HepG2 (cell line): ENCODE results near the gene BRMS1. TPM values are rescaled to one million over a fixed set of nuclear protein-coding genes. Genes with fewer than 3 reads are reported as not detected.
A peak's percentile ranks its signal among the peaks of the same experiment; 100 is the strongest.

ENCODE experiments used
- CENPX ChIP-seq: sonication (generic); formaldehyde crosslinking; IDR thresholded peaks from 2 replicates; pipeline ENCODE4 v1.9.0; 2021; ENCODE audit warnings: mild to moderate bottlenecking, missing genetic modification reagents, moderate library complexity
- CREB1 ChIP-seq, 2 experiments: fragments of 450-650 bp in 1 of 2; IDR thresholded peaks; 2 replicates each; pipeline ENCODE4 v1.6.1; 2016 to 2017; ENCODE audit warnings: control low read depth in 1 of 2, mild to moderate bottlenecking in 1 of 2, missing compliant biosample characterization in 1 of 2, missing genetic modification characterization in 1 of 2
- FOSL2 ChIP-seq: sonication (generic); formaldehyde crosslinking; IDR thresholded peaks from 2 replicates; pipeline ENCODE4 v1.4.0; 2020; ENCODE audit warnings: missing genetic modification reagents
- GATAD2A ChIP-seq: IDR thresholded peaks from 2 replicates; pipeline ENCODE4 v1.6.1; 2016
- GFI1 ChIP-seq: sonication (generic); formaldehyde crosslinking; IDR thresholded peaks from 2 replicates; pipeline ENCODE4 v1.5.0; 2020; ENCODE audit warnings: missing genetic modification reagents, mild to moderate bottlenecking, borderline replicate concordance
- HIVEP1 ChIP-seq: sonication (generic); formaldehyde crosslinking; IDR thresholded peaks from 2 replicates; pipeline ENCODE4 v1.4.0; 2020; ENCODE audit warnings: mild to moderate bottlenecking, missing genetic modification reagents
- HNF4A ChIP-seq: sonication (generic); formaldehyde crosslinking; IDR thresholded peaks from 2 replicates; pipeline ENCODE4 v1.4.0; 2020; ENCODE audit warnings: missing genetic modification reagents
- KLF15 ChIP-seq: sonication (generic); formaldehyde crosslinking; IDR thresholded peaks from 2 replicates; pipeline ENCODE4 v1.8.1; 2023; ENCODE audit warnings: borderline replicate concordance, mild to moderate bottlenecking, inconsistent platforms, missing genetic modification reagents, mixed read lengths
- MAFG ChIP-seq: sonication (generic); formaldehyde crosslinking; IDR thresholded peaks from 2 replicates; pipeline ENCODE4 v1.5.1; 2020; ENCODE audit warnings: mild to moderate bottlenecking, missing genetic modification reagents
- MIER2 ChIP-seq: IDR thresholded peaks from 2 replicates; pipeline ENCODE4 v1.6.1; 2016; ENCODE audit warnings: missing biosample characterization, missing genetic modification reagents
- MTA1 ChIP-seq: sonication (generic); formaldehyde crosslinking; IDR thresholded peaks from 2 replicates; pipeline ENCODE4 v1.4.0; 2020; ENCODE audit warnings: missing genetic modification reagents, mild to moderate bottlenecking, borderline replicate concordance
- MYC ChIP-seq: sonication (generic); formaldehyde crosslinking; IDR thresholded peaks from 2 replicates; pipeline ENCODE4 v1.9.0; 2021; ENCODE audit warnings: missing genetic modification reagents, borderline replicate concordance
- PCBP2 ChIP-seq: fragments of 200-400 bp; formaldehyde crosslinking; optimal IDR thresholded peaks from 2 replicates; pipeline ENCODE3; 2018; ENCODE audit warnings: low read length, low read depth; ENCODE audit not compliant: poor library complexity, severe bottlenecking
- PHF8 ChIP-seq: sonication (generic); formaldehyde crosslinking; IDR thresholded peaks from 2 replicates; pipeline ENCODE4 v1.5.0; 2020; ENCODE audit warnings: missing genetic modification reagents
- REPIN1 ChIP-seq: sonication (generic); formaldehyde crosslinking; IDR thresholded peaks from 2 replicates; pipeline ENCODE4 v1.8.0; 2022; ENCODE audit warnings: missing genetic modification reagents, low read depth, mild to moderate bottlenecking, borderline replicate concordance
- RFXANK ChIP-seq: IDR thresholded peaks from 2 replicates; pipeline ENCODE4 v1.6.1; 2016
- SALL1 ChIP-seq: sonication (generic); formaldehyde crosslinking; IDR thresholded peaks from 2 replicates; pipeline ENCODE4 v1.8.0; 2022; ENCODE audit warnings: mild to moderate bottlenecking, missing genetic modification reagents
- SAP130 ChIP-seq: IDR thresholded peaks from 2 replicates; pipeline ENCODE4 v1.6.1; 2016; ENCODE audit warnings: low read depth
- SOX13 ChIP-seq, 3 experiments: fragments of 450-650 bp in 1 of 3; sonication (generic) in 1 of 3; formaldehyde crosslinking in 1 of 3; IDR thresholded peaks in 2 of 3; conservative IDR thresholded peaks in 1 of 3; 2 replicates each; pipeline versions ENCODE4 v1.5.0 to v1.6.1; 2016 to 2020; ENCODE audit warnings: antibody characterized with exemption in 1 of 3, mild to moderate bottlenecking in 1 of 3, missing compliant biosample characterization in 1 of 3, missing genetic modification reagents in 1 of 3, moderate library complexity in 1 of 3
- THAP11 ChIP-seq: IDR thresholded peaks from 2 replicates; pipeline ENCODE4 v1.6.1; 2016; ENCODE audit warnings: missing biosample characterization, missing genetic modification reagents
- YEATS2 ChIP-seq: sonication (generic); formaldehyde crosslinking; IDR thresholded peaks from 2 replicates; pipeline ENCODE4 v1.4.0; 2020; ENCODE audit warnings: missing genetic modification reagents, borderline replicate concordance
- ZBTB21 ChIP-seq: sonication (generic); formaldehyde crosslinking; IDR thresholded peaks from 2 replicates; pipeline ENCODE4 v1.4.0; 2020; ENCODE audit warnings: missing genetic modification reagents
- ZFY ChIP-seq: sonication (generic); formaldehyde crosslinking; IDR thresholded peaks from 2 replicates; pipeline ENCODE4 v1.4.0; 2020; ENCODE audit warnings: missing genetic modification reagents
- ZNF589 ChIP-seq: sonication (generic); formaldehyde crosslinking; conservative IDR thresholded peaks from 2 replicates; pipeline ENCODE4 v1.8.0; 2022; ENCODE audit warnings: mild to moderate bottlenecking, moderate library complexity, missing genetic modification reagents
- ZNF773 ChIP-seq: sonication (generic); formaldehyde crosslinking; IDR thresholded peaks from 2 replicates; pipeline ENCODE4 v1.4.0; 2020; ENCODE audit warnings: missing genetic modification reagents, borderline replicate concordance
- ZNF788 ChIP-seq: sonication (generic); formaldehyde crosslinking; IDR thresholded peaks from 2 replicates; pipeline ENCODE4 v1.5.0; 2020; ENCODE audit warnings: mild to moderate bottlenecking, missing genetic modification reagents, borderline replicate concordance
- polyA plus RNA-seq, 8 experiments: library from polyadenylated mRNA; depleted of rRNA in 3 of 8; stranded (reverse) in 7 of 8; unstranded in 1 of 8; fragments of >200 nt; fragmentation: Illumina TruSeq in 4 of 8; extraction: Trizol in 4 of 8; gene quantifications; 2 replicates each; pipeline versions ENCODE4 v1.2.1 to v1.2.3, GENCODE V29; 2011 to 2016; ENCODE audit warnings: low read depth in 4 of 8, missing spikeins in 1 of 8, mixed read lengths in 1 of 8; ENCODE audit not compliant: insufficient read depth in 1 of 8
- total RNA-seq, 5 experiments: library from RNA; depleted of rRNA; stranded (reverse); fragments of >200 nt; fragmentation: Illumina TruSeq; extraction: Trizol; gene quantifications; 2 replicates each; pipeline ENCODE4 v1.2.3, GENCODE V29; 2016; ENCODE audit warnings: low read depth in 1 of 5
- TF ChIP-seq, protein P1 (sequence below): sonication (generic); formaldehyde crosslinking; IDR thresholded peaks from 2 replicates; pipeline ENCODE4 v1.4.0; 2020; ENCODE audit warnings: missing genetic modification reagents
- TF ChIP-seq, protein P2 (sequence below), 2 experiments: fragments of 450-650 bp in 1 of 2; sonication (generic) in 1 of 2; formaldehyde crosslinking; IDR thresholded peaks; 2 replicates each; pipeline versions ENCODE4 v1.5.0 to v1.8.0; 2020 to 2022; ENCODE audit warnings: mild to moderate bottlenecking in 1 of 2, missing genetic modification reagents in 1 of 2

The BRMS1 gene
- total and polyA plus RNA-seq, 2 of the 13 experiments (the other 11 are each of a cell fraction or from before 2014, with no cell fraction given), result 15.8 to 55.7 TPM

DNA sequence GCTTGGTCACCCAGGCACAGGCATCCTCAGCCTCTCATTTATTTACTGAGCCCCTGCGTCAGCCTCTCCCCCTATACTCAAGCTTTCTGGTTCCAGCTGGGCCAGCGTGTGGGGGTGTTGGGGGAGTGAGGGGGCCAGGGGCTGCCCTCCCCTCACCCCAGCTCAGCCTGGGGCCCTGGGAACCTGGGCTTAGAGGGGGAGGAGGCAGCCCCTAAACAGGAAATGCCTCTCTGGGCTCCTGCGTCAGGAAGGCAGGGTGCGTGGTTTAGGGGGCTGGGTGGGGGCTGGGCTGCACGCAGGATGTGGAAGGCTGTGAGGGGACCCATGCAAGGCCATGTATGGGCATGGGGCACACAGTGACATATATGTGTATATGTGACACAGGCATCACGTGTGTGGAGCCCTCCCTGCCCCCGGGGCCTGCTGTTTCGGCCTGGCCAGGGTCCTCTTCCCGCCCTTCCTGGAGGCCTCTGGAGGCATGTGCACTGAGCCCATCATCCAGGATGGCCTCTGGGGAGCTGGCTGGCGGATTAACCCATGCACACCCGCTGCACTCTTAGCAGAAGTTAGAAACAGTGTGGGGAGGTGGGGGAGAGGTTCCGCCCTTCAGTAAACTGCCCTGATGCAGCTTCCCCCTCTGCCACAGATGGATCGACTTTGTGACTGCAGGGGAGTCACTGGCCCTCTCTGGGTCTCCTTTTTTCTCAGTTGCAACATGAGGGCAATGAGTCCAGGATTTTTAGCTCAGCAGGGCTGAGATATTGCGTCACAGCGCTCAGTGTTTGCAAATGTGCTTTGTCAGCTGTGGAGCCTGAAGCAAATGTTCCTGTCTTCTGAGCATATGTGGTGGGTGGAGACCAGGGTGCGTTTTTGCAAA lies 26.9 kb downstream of the BRMS1 start (continued):
- TF ChIP-seq PHF8 (CRISPR knock-in tag) (0 out of 2 replicates have a peak, but pooled peaks have one; percentile 23), FOSL2 (0 out of 2 replicates have a peak, but pooled peaks have one; percentile 23), MYC (CRISPR knock-in tag) (peak; percentile 51; the same call in 1 of the 2 replicates), HNF4A (peak; percentile 62), YEATS2 (CRISPR knock-in tag) (0 out of 2 replicates have a peak, but pooled peaks have one; percentile 55), MAFG (CRISPR knock-in tag) (0 out of 2 replicates have a peak, but pooled peaks have one; percentile 49), PCBP2 (no peak), GFI1 (CRISPR knock-in tag) (0 out of 2 replicates have a peak, but pooled peaks have one; percentile 9), REPIN1 (CRISPR knock-in tag) (no peak), ZNF773 (CRISPR knock-in tag) (no peak), CREB1 (IDR thresholded peaks at IDR 0.05) (peak; percentile 52; the same call in 1 of the 2 replicates), CREB1 (CRISPR knock-in tag; IDR thresholded peaks at IDR 0.05) (peak; percentile 70), ZNF589 (CRISPR knock-in tag) (0 out of 2 replicates have a peak, but pooled peaks have one; percentile 8), THAP11 (CRISPR knock-in tag) (peak; percentile 61), RFXANK (CRISPR knock-in tag) (no peak), CENPX (CRISPR knock-in tag) (no peak), HIVEP1 (CRISPR knock-in tag) (peak; percentile 4; the same call in 1 of the 2 replicates), SAP130 (CRISPR knock-in tag) (peak; percentile 62), MTA1 (CRISPR knock-in tag) (peak; percentile 17; the same call in 1 of the 2 replicates), SALL1 (CRISPR knock-in tag) (peak; percentile 41), ZFY (CRISPR knock-in tag) (peak; percentile 74), ZBTB21 (CRISPR knock-in tag) (peak; percentile 93), SOX13 (IDR thresholded peaks at IDR 0.05) (no peak), SOX13 (CRISPR knock-in tag; conservative IDR thresholded peaks at IDR 0.05 in 1 of 2, IDR thresholded peaks at IDR 0.05 in 1 of 2) (peak in 1 of 2 experiments; percentile 22; a peak in 1 of 4 replicates), MIER2 (CRISPR knock-in tag) (0 out of 2 replicates have a peak, but pooled peaks have one; percentile 37), ZNF788 (CRISPR knock-in tag) (no peak), GATAD2A (CRISPR knock-in tag) (peak; percentile 61), KLF15 (no peak)
- TF ChIP-seq, protein P1, sequence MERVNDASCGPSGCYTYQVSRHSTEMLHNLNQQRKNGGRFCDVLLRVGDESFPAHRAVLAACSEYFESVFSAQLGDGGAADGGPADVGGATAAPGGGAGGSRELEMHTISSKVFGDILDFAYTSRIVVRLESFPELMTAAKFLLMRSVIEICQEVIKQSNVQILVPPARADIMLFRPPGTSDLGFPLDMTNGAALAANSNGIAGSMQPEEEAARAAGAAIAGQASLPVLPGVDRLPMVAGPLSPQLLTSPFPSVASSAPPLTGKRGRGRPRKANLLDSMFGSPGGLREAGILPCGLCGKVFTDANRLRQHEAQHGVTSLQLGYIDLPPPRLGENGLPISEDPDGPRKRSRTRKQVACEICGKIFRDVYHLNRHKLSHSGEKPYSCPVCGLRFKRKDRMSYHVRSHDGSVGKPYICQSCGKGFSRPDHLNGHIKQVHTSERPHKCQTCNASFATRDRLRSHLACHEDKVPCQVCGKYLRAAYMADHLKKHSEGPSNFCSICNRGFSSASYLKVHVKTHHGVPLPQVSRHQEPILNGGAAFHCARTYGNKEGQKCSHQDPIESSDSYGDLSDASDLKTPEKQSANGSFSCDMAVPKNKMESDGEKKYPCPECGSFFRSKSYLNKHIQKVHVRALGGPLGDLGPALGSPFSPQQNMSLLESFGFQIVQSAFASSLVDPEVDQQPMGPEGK (CRISPR knock-in tag), result peak; percentile 22; the same call in 1 of the 2 replicates
- TF ChIP-seq, protein P2, sequence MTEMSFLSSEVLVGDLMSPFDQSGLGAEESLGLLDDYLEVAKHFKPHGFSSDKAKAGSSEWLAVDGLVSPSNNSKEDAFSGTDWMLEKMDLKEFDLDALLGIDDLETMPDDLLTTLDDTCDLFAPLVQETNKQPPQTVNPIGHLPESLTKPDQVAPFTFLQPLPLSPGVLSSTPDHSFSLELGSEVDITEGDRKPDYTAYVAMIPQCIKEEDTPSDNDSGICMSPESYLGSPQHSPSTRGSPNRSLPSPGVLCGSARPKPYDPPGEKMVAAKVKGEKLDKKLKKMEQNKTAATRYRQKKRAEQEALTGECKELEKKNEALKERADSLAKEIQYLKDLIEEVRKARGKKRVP (CRISPR knock-in tag; IDR thresholded peaks at IDR 0.05), result peak in 1 of 2 experiments; percentile 82; a peak in 2 of 4 replicates
